CD4-positive, alpha-beta memory T cell (primary cell): ENCODE measurements around the gene PLXNA2. TPM values are rescaled to one million over a fixed set of nuclear protein-coding genes. Genes with fewer than 3 reads are reported as not detected.
A peak's percentile ranks its signal among the peaks of the same experiment; 100 is the strongest.

Source experiments
- CTCF ChIA-PET: fragments of 350-600 bp; sonication (Branson Sonifier 250); formaldehyde crosslinking; loops from one replicate; lab custom pipeline; 2021; ENCODE audit warnings: inconsistent platforms; ENCODE audit not compliant: partially characterized antibody; lab: Charles Lee
- POLR2A ChIA-PET: fragments of 350-600 bp; sonication (Branson Sonifier 250); formaldehyde crosslinking; loops from one replicate; lab custom pipeline; 2021; ENCODE audit not compliant: partially characterized antibody; lab: Charles Lee
- DNase-seq, 5 donors: peaks; one replicate each; pipeline versions ENCODE4 v3.0.0 to v3.0.0-alpha.2; 2020 to 2022; ENCODE audit warnings: mixed read lengths in 1 of 5
- H3K27ac ChIP-seq: one replicate; pipeline ENCODE4 v1.7.0; 2013; ENCODE audit warnings: low read depth, low read length
- H3K27me3 ChIP-seq: 2 replicates; pipeline ENCODE4 v1.7.0; 2013; ENCODE audit warnings: mild to moderate bottlenecking, low read length, moderate library complexity; ENCODE audit not compliant: insufficient read depth
- H3K36me3 ChIP-seq: 2 replicates; pipeline ENCODE4 v1.7.0; 2013; ENCODE audit warnings: mild to moderate bottlenecking, low read length, moderate library complexity; ENCODE audit not compliant: insufficient read depth
- H3K4me1 ChIP-seq: 2 replicates; pipeline ENCODE4 v1.7.0; 2013; ENCODE audit warnings: mild to moderate bottlenecking, low read length, moderate library complexity; ENCODE audit not compliant: insufficient read depth
- H3K4me3 ChIP-seq, 2 donors: one replicate each; pipeline ENCODE4 v1.7.0; 2013; ENCODE audit warnings: low read length in 2 of 2, mild to moderate bottlenecking in 1 of 2
- H3K9me3 ChIP-seq, 2 donors: one replicate each; pipeline ENCODE4 v1.7.0; 2013; ENCODE audit warnings: low read length in 2 of 2, control low read depth in 1 of 2; ENCODE audit not compliant: control insufficient read depth in 1 of 2
- H3K27ac Mint-ChIP-seq, 7 donors: one replicate each; pipeline ENCODE4 v1.8.0; 2020 to 2021; ENCODE audit warnings: mixed read lengths in 7 of 7, mild to moderate bottlenecking in 6 of 7, inconsistent platforms in 3 of 7, moderate library complexity in 3 of 7
- H3K27me3 Mint-ChIP-seq, 2 donors: one replicate each; pipeline ENCODE4 v1.8.0; 2020 to 2021; ENCODE audit warnings: mixed read lengths in 2 of 2
- H3K36me3 Mint-ChIP-seq, 2 donors: one replicate each; pipeline ENCODE4 v1.8.0; 2020 to 2021; ENCODE audit warnings: mixed read lengths in 2 of 2, inconsistent platforms in 1 of 2, mild to moderate bottlenecking in 1 of 2
- H3K4me1 Mint-ChIP-seq, 4 donors: one replicate each; pipeline ENCODE4 v1.8.0; 2020 to 2021; ENCODE audit warnings: mixed read lengths in 4 of 4, mild to moderate bottlenecking in 1 of 4
- H3K4me3 Mint-ChIP-seq, 8 donors: one replicate each; pipeline ENCODE4 v1.8.0; 2020 to 2021; ENCODE audit warnings: mixed read lengths in 8 of 8, mild to moderate bottlenecking in 7 of 8, moderate library complexity in 6 of 8, inconsistent platforms in 3 of 8
- H3K9me3 Mint-ChIP-seq, 8 donors: one replicate each; pipeline ENCODE4 v1.8.0; 2020 to 2021; ENCODE audit warnings: mixed read lengths in 8 of 8, mild to moderate bottlenecking in 5 of 8, inconsistent platforms in 3 of 8, moderate library complexity in 1 of 8
- intact Hi-C: fragments of 100-400 bp; cut with micrococcal nuclease; formaldehyde crosslinking; loops from one replicate; pipeline ENCODE4 v1.15.1; 2023
- polyA plus RNA-seq, 2 donors: library from polyadenylated mRNA; unstranded; fragments of 300-500 nt; fragmentation: Illumina TruSeq; gene quantifications; one replicate each; pipeline ENCODE4 v1.2.3, GENCODE V29; 2021
- total RNA-seq, 2 experiments: library from RNA; stranded (reverse); gene quantifications; one replicate each; pipeline ENCODE4 v1.2.3, GENCODE V29; 2021

PLXNA2 gene
- total and polyA plus RNA-seq, 4 experiments from 2014 or later: 0.10 to 4.0 (median 1.8) TPM

- H3K27ac ChIP-seq: no peak overlapping the region
- Mint-ChIP-seq H3K36me3 (peaks cover 0 to 4% of the 10 kb centered on the region in 2 donors), H3K4me1 (peaks cover 0 to 2% (median 0%) of the 10 kb centered on the region in 4 donors), H3K9me3 (peaks cover 0 to 3% (median 0%) of the 10 kb centered on the region in 8 donors), H3K27me3 (peaks cover 0 to 5% of the 10 kb centered on the region in 2 donors), H3K4me3 (no peak overlapping the region), H3K27ac (no peak overlapping the region)
- H3K9me3 ChIP-seq: no peaks in the 10 kb centered on the region
- no peaks in the 10 kb centered on the region for H3K4me1 ChIP-seq
- no peaks in the 10 kb centered on the region for H3K36me3 ChIP-seq
- no peaks in the 10 kb centered on the region for H3K27me3 ChIP-seq
- ChIA-PET CTCF (interaction anchor here (1.5 kb wide), 1 partner anchor 8 kb away, joined by 4 read pairs; no protein-coding TSS in a partner anchor), POLR2A (interaction anchor here (0.7 kb wide), 1 partner anchor 16 kb away, joined by 4 read pairs; no protein-coding TSS in a partner anchor)
- intact Hi-C loops: no loop called here
- no peak for DNase-seq
- H3K4me3 ChIP-seq: no peak overlapping the region
These were observed 32.0 kb downstream of the PLXNA2 start for GRCh38 chr1:208211921-208212843.

GRCh38 chr1:208209896-208210589 lies 34.1 kb downstream of the PLXNA2 start:
- Histone ChIP-seq H3K27ac (no peak overlapping the region), H3K27me3 (no peaks in the 10 kb centered on the region), H3K9me3 (no peaks in the 10 kb centered on the region), H3K36me3 (no peaks in the 10 kb centered on the region), H3K4me3 (no peak overlapping the region), H3K4me1 (no peaks in the 10 kb centered on the region)
- POLR2A ChIA-PET: no interaction called here
- intact Hi-C loops: no loop called here
- Mint-ChIP-seq H3K4me1 (no peaks in the 10 kb centered on the region), H3K36me3 (no peaks in the 10 kb centered on the region), H3K27me3 (peaks cover 0 to 5% of the 10 kb centered on the region in 2 donors), H3K27ac (no peak overlapping the region), H3K9me3 (no peaks in the 10 kb centered on the region), H3K4me3 (no peak overlapping the region)
- CTCF ChIA-PET: interaction anchor here (1.1 kb wide), 1 partner anchor 29 kb away, joined by 3 read pairs; no protein-coding TSS in a partner anchor
- DNase-seq: no peak

DNA sequence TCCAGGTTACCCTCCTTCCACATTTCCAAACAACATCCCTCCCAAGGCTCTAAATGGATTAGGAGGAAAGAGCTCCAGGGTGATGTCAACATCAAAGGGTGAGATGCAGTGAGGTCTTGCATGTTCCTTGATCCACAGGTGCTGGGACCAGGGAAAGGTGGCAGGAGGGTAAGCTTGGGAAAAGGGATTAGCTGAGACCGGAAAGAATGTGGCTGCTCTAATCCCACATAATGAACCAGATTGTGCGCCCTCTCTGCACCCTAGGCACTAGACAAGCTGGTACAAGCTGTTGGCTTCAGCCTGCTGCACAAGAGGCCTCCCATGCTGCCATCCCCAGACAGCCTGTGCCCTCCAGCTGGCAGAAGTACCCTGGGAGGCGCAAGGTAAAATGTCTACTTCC lies 34.9 kb downstream of the PLXNA2 start:
- H3K27me3 ChIP-seq: no peaks in the 10 kb centered on the region
- no peaks in the 10 kb centered on the region for H3K4me1 ChIP-seq
- POLR2A ChIA-PET: no interaction called here
- Mint-ChIP-seq H3K27me3 (peaks cover 0 to 5% of the 10 kb centered on the region in 2 donors), H3K9me3 (no peaks in the 10 kb centered on the region), H3K4me3 (no peak overlapping the region), H3K4me1 (no peaks in the 10 kb centered on the region), H3K27ac (peak overlapping the region in 1 of 7 donors; percentile 48), H3K36me3 (no peaks in the 10 kb centered on the region)
- no peaks in the 10 kb centered on the region for H3K36me3 ChIP-seq
- no peak for DNase-seq
- H3K27ac ChIP-seq: no peak overlapping the region
- intact Hi-C loops: no loop called here
- H3K4me3 ChIP-seq: no peak overlapping the region
- CTCF ChIA-PET: interaction anchor here (1.1 kb wide), 1 partner anchor 30 kb away, joined by 3 read pairs; no protein-coding TSS in a partner anchor
- no peaks in the 10 kb centered on the region for H3K9me3 ChIP-seq

DNA sequence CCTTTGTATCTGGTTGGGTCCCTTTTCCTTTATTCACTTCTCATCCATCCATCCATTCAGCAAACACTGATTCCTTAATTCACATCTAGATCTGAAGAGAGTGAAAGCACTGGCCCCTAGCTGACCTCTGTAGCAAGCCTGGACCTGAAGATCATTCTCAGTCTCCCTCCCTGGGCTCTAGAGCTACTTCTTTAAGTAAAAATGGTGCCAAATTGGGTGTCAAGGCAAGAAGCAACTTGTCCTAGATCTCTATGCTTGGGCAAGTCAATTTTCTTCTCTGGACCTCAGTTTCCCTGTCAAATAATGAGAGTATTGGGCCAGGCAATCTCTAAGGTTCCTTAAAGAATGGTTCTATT lies 36.1 kb downstream of the PLXNA2 start:
- no peaks in the 10 kb centered on the region for H3K27me3 ChIP-seq
- intact Hi-C loops: no loop called here
- H3K9me3 ChIP-seq: no peaks in the 10 kb centered on the region
- H3K36me3 ChIP-seq: no peaks in the 10 kb centered on the region
- H3K36me3 Mint-ChIP-seq: no peaks in the 10 kb centered on the region
- no peak overlapping the region for H3K27ac Mint-ChIP-seq
- ChIA-PET POLR2A (no interaction called here), CTCF (no interaction called here)
- no peaks in the 10 kb centered on the region for H3K4me1 ChIP-seq
- no peak overlapping the region for H3K4me3 Mint-ChIP-seq
- H3K4me3 ChIP-seq: no peak overlapping the region
- H3K27ac ChIP-seq: no peak overlapping the region
- no peaks in the 10 kb centered on the region for H3K9me3 Mint-ChIP-seq
- H3K27me3 Mint-ChIP-seq: peaks cover 0 to 1% of the 10 kb centered on the region in 2 donors
- no peaks in the 10 kb centered on the region for H3K4me1 Mint-ChIP-seq
- no peak for DNase-seq

DNA sequence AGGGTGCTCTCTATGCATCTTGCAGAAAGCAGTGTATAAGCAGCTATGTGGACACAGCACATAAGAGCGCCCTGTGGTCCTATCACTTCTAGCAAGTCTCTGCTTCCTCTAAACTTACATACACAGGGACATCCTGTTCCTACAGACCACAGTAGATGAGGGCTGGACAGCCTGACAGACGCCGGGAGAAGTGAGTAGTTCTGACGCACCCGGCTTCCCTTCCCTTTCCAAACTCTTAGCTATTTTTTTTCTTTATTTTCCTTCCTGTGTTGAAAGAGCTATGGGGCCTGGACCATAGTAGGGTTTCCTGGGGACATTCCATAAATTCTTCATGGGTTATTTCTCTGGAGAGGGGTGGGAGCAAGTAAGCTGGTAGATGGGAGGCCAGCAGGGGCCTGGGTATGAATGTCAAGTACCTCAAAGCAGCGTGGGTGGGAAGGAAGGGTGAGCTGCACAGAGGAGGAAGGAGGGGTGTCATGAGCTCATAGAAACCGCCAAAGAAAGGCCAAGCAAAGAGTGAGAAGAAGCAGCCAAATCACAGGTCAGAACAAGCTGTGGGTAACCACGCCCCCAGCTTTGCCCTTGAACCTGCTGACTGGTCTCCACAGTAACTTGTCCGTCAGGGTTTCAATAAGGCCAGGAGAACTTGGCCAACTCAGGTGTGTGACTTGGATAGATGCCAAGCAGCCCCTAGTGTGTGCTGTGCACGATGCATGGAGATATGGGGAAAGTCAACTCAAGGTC lies 36.6 kb downstream of the PLXNA2 start:
- Histone ChIP-seq H3K4me3 (no peak overlapping the region), H3K27ac (no peak overlapping the region), H3K36me3 (no peaks in the 10 kb centered on the region), H3K9me3 (no peaks in the 10 kb centered on the region), H3K4me1 (no peaks in the 10 kb centered on the region), H3K27me3 (no peaks in the 10 kb centered on the region)
- H3K4me3 Mint-ChIP-seq: no peak overlapping the region
- H3K4me1 Mint-ChIP-seq: no peaks in the 10 kb centered on the region
- no peak for DNase-seq
- no peaks in the 10 kb centered on the region for H3K36me3 Mint-ChIP-seq
- no peaks in the 10 kb centered on the region for H3K9me3 Mint-ChIP-seq
- intact Hi-C loops: no loop called here
- ChIA-PET POLR2A (no interaction called here), CTCF (no interaction called here)
- peaks cover 0 to 1% of the 10 kb centered on the region in 2 donors for H3K27me3 Mint-ChIP-seq
- no peak overlapping the region for H3K27ac Mint-ChIP-seq

DNA sequence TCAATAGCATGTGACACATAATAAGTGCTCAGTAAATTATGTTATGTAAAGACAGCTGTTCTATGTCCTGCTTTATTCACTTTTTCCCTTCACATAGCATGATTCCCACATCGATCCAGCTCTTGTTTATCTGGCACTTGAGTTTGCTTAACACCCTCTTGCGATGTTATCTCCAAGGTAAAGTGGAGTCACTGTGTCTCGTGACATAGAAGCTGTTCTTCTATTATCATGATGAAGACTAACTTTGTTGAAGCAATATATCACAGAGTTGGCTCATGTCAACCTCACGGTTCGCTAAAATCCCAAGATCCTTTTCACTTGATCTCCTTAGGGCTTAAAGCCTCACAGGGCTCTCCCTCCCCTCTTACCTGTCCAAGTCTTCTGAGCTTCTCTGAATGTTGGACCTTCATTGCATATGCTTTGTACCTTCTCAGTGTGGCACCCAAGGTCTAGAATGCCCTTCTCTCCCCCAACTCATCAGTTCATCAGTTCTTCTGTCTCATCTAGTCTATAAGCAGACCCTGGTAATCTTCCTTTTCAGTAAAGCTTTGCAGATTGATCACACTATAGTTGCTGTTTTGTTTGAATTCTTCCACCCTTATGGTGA lies 38.0 kb downstream of the PLXNA2 start:
- POLR2A ChIA-PET: no interaction called here
- H3K4me3 ChIP-seq: no peak overlapping the region
- H3K9me3 Mint-ChIP-seq: no peaks in the 10 kb centered on the region
- H3K27ac Mint-ChIP-seq: no peak overlapping the region
- DNase-seq: no peak
- CTCF ChIA-PET: interaction anchor here (2.3 kb wide), 1 partner anchor 38 kb away, joined by 8 read pairs; the partner anchor contains the start of gene PLXNA2
- H3K36me3 ChIP-seq: no peaks in the 10 kb centered on the region
- H3K27me3 Mint-ChIP-seq: peaks cover 0 to 1% of the 10 kb centered on the region in 2 donors
- H3K27me3 ChIP-seq: no peaks in the 10 kb centered on the region
- no peak overlapping the region for H3K27ac ChIP-seq
- H3K9me3 ChIP-seq: no peaks in the 10 kb centered on the region
- H3K4me1 Mint-ChIP-seq: no peaks in the 10 kb centered on the region
- H3K4me1 ChIP-seq: no peaks in the 10 kb centered on the region
- H3K4me3 Mint-ChIP-seq: no peak overlapping the region
- no peaks in the 10 kb centered on the region for H3K36me3 Mint-ChIP-seq
- intact Hi-C loops: no loop called here
